ENCODE measurements around the gene CATSPERE.
"Not testable (repeated sequence)": the region's sequence is repeated elsewhere in the genome, so short reads cannot be mapped to it uniquely, and the experiment has no call there.

The CATSPERE gene

DNA sequence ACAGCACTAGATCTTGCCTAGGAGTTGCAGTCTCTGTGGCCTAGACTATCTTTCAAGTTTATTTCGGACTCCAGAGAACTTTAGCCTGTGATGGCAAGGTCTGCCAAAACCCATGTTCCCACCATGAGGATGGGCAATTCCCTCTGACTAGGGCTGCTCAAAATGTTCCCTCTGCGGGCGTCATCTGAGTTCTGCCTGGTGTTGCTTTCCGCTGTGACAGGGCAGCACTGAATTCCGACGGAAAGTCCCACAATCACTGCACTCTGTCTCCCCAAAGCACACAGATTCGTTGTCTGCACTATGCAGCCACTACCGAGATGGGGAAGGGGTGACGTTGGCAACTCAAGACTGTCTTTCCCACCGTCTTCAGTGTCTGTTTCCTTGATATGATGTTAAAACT is 75.2 kb downstream of the CATSPERE start:
- no peak overlapping the region for H3K4me3 ChIP-seq (replicated peaks; ENCODE audit: low read depth, low read length)
- TF ChIP-seq, protein P1, sequence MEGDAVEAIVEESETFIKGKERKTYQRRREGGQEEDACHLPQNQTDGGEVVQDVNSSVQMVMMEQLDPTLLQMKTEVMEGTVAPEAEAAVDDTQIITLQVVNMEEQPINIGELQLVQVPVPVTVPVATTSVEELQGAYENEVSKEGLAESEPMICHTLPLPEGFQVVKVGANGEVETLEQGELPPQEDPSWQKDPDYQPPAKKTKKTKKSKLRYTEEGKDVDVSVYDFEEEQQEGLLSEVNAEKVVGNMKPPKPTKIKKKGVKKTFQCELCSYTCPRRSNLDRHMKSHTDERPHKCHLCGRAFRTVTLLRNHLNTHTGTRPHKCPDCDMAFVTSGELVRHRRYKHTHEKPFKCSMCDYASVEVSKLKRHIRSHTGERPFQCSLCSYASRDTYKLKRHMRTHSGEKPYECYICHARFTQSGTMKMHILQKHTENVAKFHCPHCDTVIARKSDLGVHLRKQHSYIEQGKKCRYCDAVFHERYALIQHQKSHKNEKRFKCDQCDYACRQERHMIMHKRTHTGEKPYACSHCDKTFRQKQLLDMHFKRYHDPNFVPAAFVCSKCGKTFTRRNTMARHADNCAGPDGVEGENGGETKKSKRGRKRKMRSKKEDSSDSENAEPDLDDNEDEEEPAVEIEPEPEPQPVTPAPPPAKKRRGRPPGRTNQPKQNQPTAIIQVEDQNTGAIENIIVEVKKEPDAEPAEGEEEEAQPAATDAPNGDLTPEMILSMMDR (IDR thresholded peaks at IDR 0.05; ENCODE audit: low read depth, low read length, missing control alignments), result no peak
- no peak for DNase-seq (ENCODE audit: extremely low read depth, low read depth)

DNA sequence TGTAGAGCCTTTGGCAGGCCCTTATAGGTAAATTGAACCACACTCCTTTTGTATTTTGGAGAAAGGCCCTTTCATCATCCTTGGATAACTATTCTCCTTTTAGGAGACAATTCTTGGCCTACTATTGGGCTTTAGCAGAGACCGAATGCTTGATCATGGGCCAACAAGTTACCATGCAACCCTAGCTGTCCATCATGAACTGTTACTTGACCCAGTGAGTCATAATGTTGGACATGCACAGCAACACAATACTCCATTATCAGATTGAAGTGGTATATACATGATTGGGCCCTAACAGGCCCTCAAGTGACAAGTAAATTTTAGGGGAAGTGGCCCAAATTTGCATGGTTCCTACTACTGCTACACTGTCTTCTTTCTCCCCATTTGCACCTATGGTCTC is 84.4 kb downstream of the CATSPERE start:
- TF ChIP-seq, protein P1 (IDR thresholded peaks at IDR 0.05; ENCODE audit: low read depth, low read length, missing control alignments), result no peak
- DNase-seq (ENCODE audit: extremely low read depth, low read depth), result no peak
- H3K4me3 ChIP-seq (replicated peaks; ENCODE audit: low read depth, low read length), result no peak overlapping the region

DNA sequence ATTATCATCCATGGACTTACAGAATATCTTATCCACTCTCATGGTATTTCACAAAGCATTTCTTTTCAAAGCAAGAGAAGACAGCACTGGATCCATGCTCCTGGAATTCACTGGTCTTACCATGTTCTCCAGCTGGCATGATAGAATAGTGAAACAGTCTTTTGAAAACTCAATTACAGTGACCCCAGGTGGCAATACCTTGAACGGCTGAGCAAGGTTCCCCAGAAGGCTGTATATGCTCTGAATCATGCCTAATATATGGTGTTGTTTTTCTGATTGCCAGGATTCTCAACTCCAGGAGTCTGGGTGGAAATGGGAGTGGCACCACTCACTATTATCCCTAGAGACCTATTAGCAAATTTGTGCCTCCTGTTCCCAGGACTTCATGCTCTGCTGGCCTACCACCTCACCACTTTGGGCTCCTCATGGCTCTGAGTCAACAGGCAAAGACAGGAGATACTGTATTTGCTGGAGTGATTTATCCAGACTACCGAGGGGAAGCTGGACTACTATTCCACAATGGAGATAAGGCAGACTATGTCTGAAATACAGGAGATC is 87.6 kb downstream of the CATSPERE start:
- H3K4me3 ChIP-seq (replicated peaks; ENCODE audit: low read depth, low read length), result no peak overlapping the region
- no peak for DNase-seq (ENCODE audit: extremely low read depth, low read depth)
- TF ChIP-seq, protein P1 (IDR thresholded peaks at IDR 0.05; ENCODE audit: low read depth, low read length, missing control alignments), result no peak

DNA sequence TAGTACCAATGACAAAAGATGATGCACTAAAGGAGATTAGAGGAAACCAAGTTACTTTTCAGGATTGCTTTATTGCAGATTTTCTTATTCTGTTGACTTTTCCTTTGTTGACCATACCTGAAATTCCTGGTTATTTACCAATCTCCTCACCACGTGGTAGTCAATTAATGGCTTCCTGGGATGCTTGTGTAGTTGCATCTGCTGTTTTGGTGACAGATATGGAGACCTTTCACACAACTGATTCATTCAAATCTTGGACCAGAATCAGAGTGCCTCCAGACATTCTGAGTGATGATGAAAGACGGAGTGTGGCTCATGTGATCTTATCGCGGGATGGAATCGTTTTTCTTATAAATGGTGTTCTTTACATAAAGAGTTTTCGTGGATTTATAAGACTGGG is 91.3 kb downstream of the CATSPERE start:
- TF ChIP-seq, protein P1 (IDR thresholded peaks at IDR 0.05; ENCODE audit: low read depth, low read length, missing control alignments), result no peak
- DNase-seq (ENCODE audit: extremely low read depth, low read depth), result no peak
- no peak overlapping the region for H3K4me3 ChIP-seq (replicated peaks; ENCODE audit: low read depth, low read length)

DNA sequence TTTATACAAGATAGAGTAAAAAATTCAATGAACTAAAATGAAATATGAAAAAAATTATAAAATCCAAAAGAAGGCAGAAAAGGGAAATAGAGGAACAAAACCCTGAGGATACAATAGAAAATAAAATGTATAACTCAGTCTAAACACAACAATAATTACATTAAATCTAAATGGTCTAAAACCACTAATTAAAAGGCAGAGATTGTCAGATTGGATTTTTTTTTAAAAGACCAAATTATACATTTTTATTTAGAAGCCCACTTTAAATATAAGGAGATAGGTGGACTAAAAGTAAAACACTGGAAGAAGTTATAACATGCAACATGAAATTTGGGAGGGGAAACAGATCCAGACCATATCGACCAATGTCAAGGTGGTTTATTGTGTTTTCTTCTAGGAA is 95.2 kb downstream of the CATSPERE start:
- TF ChIP-seq, protein P1 (IDR thresholded peaks at IDR 0.05; ENCODE audit: low read depth, low read length, missing control alignments), result no peak
- DNase-seq (ENCODE audit: extremely low read depth, low read depth), result no peak
- H3K4me3 ChIP-seq (replicated peaks; ENCODE audit: low read depth, low read length), result no peak overlapping the region

DNA sequence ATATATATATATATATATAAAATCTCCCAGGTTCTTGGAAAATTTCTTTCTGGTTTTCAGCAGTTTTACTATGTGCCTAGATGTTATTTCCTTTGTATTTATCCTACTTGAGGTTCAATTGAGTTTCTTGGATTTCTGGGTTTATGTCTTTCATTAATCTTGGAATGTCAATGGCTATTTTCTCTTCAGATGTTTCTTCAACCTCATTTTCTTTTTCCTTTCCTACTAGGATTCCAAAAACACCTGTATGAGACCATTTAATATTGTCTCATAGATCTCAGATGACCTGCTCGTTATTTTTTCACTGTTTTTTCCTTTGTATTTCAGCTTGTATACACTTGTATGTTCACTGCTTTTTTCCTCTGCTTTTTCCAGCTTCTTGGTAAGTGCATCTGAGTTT is 96.5 kb downstream of the CATSPERE start:
- no peak overlapping the region for H3K4me3 ChIP-seq (replicated peaks; ENCODE audit: low read depth, low read length)
- no peak for DNase-seq (ENCODE audit: extremely low read depth, low read depth)
- TF ChIP-seq, protein P1 (IDR thresholded peaks at IDR 0.05; ENCODE audit: low read depth, low read length, missing control alignments), result no peak

DNA sequence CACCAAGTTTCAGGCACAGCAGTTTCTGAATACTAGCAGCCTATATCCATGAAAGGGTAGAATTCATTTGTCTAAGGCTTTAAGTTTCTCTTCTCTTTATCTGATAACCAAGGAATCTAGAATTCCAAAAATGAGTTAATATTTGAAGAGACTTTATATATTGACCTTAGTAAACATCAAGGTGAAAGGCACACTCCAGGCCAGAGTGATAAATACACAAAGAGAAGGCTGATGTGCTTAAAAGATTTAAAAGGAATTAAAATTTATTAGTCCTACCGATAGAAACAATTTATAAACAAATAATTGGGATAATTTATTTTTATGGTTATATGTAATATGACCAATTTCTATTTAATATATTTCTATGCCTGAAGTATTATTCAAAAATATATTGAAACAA is 98.5 kb downstream of the CATSPERE start:
- TF ChIP-seq, protein P1 (IDR thresholded peaks at IDR 0.05; ENCODE audit: low read depth, low read length, missing control alignments), result no peak
- DNase-seq (ENCODE audit: extremely low read depth, low read depth), result no peak
- no peak overlapping the region for H3K4me3 ChIP-seq (replicated peaks; ENCODE audit: low read depth, low read length)

DNA sequence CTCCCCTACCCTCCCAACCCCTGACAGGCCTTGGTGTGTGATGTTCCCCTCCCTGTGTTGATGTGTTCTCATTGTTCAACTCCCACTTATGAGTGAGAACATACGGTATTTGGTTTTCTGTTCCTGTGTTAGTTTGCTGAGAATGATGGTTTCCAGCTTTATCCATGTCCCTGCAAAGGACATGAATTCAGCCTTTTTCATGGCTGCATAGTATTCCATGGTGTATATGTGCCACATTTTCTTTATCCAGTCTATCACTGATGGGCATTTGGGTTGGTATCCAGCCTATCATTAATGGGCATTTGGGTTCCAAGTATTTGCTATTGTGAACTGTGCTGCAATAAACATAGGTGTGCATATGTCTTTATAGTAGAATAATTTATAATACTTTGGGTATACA is 101.8 kb downstream of the CATSPERE start:
- H3K4me3 ChIP-seq (replicated peaks; ENCODE audit: low read depth, low read length); DNase-seq (ENCODE audit: extremely low read depth, low read depth): not testable (repeated sequence)
